ENCODE measurements around the gene TMEM234.

TMEM234 gene

DNA sequence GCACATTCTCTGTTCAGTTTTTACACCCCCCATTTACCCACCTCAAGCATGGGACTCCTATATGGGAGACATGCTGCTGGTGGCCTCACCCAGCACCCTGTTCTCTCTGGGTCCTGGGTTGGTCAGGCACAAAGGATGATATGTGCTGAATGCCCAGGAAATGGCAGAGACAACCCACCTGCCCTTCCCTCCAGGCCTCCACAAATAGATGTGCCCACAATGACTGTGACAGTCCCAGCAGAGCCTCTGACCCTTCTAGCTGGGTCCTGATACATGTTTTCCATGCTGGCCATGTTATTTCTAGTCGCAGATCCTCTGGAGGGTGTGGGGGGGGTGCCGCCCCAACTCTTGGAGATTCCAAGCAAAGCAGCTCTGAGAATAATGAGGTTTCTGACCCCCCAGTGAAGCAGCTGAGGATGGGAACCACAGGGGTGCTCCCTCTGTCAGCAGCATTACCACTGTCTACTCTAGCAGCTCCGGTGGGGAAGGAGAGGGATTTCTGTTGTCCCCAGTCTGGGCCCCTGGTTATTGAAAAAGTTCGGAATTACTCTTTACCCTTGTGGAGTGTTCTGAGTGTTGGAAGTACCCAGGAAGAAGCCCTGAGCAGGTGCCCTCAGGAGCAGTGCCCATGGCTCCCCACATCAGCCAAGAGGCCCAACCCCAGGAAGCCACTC is 23.0 kb downstream of the TMEM234 start:
- no peak for FAIRE-seq

DNA sequence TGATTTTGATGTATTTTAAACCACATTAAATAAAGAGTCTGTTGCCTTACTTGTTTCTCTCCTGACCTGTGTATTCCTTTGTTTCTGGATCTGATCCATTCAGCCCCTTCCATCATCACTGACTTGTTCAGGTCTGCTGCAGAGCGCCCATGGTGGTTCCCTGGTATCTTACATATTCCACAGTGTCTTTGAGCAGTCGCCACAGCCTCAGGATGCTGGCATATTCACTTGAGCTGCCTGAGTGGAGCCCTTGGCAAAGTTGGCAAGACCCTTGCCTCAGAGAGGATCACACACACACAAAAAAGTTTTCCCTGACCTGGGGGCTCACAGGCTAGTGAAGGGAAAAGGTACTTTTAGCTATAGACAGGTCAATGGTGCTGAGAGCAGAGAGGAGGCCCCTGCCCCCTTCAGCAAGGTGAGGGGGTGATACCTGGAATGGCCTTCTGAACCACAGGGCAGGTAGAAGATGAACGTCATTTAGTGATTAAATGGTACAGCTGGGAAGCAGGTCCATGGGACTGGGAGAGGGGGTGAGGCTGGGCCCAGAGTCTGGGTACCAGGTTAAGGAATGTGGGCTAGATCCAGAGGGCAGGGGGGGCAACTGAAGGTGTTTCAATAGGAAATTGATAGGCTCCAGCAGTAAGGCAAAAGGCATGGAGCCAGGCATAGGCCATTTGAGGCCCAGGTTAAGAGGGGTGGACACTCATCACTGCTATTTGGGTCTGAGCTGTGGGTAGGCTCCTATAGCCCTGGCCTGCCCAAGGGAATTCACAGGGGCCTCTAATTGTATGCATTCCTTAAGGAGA is 23.7 kb downstream of the TMEM234 start:
- FAIRE-seq = no peak

DNA sequence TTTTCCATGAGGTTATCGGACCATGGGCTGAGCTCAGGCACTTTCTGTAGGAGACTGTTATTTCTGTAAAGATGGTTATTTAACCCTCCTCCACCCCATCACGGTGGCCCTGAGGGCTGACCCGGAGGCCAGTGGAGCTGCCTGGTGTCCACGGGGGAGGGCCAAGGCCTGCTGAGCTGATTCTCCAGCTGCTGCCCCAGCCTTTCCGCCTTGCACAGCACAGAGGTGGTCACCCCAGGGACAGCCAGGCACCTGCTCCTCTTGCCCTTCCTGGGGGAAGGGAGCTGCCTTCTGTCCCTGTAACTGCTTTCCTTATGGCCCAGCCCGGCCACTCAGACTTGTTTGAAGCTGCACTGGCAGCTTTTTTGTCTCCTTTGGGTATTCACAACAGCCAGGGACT is 24.3 kb downstream of the TMEM234 start:
- no peak for FAIRE-seq

DNA sequence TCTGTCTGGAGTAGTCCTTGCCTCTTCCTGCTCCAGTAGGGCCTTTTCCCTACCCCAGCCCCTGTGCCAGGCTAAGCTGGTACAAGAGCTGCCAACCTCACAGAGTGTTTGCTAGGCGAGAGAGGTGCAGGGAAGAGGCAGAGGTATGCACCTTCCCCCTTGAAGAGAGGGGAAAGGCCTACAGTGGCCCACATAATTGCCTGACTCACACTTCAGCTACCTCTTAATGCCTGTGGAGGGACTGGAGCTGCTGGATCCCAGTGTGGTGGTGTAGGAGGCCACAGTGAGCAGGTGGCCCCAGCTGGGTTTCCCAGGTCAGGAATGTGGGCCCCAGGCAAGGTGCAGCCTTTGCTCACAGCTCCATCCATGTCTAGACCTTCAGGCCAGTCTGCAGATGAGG is 25.1 kb downstream of the TMEM234 start:
- FAIRE-seq = no peak

DNA sequence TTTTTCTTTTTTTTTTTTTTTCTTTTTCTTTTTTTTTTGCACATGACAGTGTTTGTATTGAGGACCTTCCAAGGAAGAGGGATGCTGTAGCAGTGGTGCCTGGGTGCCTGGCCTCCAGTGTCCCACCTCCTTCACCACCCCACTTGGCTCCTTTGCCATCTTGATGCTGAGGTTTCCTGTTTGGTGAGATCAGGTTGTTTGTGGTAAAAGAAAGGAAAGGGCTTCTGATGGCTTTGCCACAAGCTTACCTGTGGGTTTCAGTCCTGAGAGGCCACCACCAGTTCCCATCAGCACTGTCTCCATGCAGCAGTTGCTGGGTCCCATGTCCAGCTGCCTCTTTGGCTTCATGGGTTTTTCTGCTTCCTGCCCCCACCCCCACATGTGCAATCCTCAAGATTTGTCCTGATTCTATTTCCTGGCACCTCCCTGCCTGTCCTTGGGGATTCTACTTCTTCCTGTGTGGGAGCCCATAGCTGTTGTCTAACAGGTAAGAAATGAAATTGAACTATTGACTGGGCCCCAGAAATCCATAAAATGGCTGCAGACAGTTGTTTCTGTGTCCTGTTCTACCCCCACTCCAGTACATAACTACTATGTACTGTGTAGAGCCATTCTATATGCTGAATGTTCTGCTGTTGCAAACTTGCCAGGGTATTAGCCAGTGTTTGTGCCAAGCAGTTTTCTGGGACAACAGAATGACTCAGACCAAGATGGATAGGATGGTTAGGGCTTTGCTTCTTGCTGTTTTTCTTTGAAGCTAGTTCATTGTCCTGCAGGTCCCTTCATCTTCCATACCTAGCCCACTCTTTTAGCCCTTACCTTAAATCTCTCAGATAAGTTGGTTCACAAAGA is 26.0 kb downstream of the TMEM234 start:
- FAIRE-seq = no peak

DNA sequence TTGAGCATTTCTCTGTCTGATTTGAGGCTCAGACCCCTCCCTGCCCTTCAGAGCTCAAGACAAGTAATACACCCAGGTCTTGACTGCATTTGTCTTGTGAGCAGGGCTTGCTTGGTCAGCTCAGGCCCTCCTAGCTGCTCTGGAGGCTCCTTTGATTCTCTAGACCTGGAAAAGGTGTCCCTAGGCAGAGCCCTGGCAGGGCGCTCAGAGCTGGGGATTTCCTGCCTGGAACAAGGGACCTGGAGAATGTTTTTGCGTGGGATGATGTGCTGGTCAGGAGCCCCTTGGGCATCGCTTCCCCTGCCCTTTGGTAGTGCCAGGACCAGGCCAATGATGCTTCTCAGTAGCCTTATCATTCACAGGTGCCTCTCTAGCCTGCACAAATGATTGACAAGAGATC is 26.6 kb downstream of the TMEM234 start:
- FAIRE-seq = no peak

DNA sequence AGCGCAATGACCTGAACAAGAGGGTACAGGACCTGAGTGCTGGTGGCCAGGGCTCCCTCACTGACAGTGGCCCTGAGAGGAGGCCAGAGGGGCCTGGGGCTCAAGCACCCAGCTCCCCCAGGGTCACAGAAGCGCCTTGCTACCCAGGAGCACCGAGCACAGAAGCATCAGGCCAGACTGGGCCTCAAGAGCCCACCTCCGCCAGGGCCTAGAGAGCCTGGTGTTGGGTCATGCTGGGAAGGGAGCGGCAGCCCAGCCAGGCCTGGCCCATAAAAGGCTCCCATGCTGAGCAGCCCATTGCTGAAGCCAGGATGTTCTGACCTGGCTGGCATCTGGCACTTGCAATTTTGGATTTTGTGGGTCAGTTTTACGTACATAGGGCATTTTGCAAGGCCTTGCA is 27.2 kb downstream of the TMEM234 start:
- no peak for FAIRE-seq

DNA sequence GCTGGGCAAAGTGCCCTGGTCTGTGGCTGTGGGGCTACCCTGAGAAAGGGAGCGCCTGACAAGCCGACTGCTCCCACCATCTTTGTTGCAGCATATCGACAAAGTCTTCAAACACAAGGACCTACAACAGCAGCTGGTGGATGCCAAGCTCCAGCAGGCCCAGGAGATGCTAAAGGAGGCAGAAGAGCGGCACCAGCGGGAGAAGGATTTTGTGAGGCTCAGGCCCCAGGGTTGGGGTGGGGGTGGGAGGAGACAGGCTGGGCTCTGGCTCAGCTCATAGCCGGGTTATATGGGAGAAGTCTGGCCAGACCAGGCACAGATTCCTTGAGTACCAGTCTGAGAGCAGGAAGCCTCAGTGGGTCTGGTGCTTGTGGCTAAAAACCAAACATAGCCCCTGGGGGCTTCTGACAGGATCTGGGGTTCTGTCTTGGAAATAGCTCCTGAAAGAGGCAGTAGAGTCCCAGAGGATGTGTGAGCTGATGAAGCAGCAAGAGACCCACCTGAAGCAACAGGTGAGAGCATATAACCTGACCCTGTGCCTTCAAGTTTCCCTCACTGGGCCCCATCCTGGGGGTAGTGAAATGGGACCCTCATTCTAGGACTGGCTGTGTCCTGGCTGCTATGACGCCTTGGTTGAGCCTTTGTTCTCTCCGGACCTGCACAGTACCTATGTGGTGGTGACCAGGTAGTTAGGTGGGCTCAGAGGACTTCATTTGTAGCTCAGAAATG is 29.8 kb downstream of the TMEM234 start:
- no peak for FAIRE-seq

DNA sequence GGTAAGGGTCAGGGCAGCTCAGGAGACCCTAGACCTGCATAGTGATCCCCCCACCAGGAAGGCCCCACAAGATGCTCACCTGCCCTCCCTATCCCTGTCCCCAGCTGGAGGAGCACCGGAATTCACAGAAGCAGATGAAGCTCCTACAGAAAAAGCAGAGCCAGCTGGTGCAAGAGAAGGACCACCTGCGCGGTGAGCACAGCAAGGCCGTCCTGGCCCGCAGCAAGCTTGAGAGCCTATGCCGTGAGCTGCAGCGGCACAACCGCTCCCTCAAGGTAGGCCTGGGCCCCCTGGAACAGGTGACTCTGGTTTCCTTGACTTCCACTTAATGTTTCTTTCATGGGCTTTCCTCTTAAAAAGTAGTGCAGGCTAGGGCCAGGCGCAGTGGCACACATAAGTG is 34.3 kb downstream of the TMEM234 start:
- FAIRE-seq = no peak

DNA sequence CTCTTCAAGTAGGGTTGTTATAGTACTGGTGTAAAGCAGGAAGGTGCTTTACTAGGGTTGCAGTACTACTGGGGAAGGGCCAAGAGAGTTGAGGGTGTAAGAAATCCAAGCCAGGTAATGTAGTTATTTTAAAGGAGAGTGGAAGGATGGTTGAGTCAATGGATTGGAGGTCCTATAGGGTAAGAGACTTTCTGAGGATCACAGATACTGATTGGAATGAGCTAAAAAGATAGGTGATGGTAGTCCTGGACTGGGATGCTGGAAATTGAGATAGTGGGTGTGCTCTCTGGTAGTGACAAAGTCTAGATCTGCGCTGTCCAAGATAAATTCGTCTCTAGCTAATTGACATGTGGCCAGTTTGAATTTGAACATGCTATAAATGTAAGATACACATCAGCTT is 35.7 kb downstream of the TMEM234 start:
- no peak for FAIRE-seq

DNA sequence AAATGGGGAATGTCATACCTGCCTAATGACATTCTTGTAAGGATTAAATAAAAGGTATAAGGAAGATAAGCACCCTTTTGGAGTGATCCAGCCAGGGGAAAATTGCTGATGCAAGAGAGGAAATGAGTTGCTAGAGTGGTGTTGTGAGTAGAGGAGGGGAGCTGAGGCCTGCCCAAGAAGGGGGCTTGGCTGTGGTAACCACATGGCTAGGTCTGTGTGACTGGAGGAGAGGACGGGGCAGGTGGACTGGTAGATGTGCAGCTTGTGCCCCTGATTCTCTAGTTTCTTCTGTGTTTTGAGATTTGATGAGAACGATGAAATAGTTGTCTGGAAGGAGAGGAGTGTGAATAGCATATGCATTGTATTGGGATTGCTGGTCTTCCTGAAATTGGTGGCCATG is 36.1 kb downstream of the TMEM234 start:
- no peak for FAIRE-seq

DNA sequence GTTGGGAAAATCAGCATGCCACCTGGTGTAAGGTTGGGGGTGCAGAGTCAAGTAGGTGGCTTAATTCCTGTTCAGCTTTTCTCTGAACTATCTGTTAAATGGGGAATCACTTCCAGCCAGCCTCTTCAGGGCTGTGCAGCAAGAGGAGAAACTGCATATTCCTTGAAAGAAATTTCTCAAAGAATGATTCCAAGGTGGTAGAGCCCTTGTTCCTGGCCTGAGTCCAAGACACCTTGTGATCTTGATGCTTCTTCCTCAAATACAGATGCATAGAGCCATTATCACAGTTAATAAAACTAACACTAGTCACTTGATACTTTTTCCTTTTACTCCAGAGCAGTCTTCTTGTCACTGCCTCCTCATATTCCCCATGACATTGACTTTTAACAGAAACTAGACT is 37.5 kb downstream of the TMEM234 start:
- FAIRE-seq = no peak

DNA sequence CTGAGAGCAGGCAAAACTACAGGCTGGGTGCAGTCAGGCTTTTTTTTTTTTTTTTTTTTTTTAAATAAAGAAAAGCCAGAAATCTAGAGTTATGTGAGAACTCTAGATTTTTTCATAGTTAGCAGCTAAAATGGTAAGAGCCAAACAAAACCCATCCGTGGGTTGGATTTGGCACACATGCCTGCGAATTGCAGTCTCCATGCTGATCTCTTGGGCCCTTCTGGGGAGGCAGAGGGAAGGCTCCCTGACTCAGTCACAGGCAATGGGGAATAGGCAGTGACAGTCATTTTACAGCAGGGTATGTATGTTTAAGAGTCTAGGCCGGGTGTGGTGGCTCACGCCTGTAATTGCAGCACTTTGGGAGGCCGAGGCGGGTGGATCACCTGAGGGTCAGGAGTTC is 40.1 kb downstream of the TMEM234 start:
- FAIRE-seq = no peak

DNA sequence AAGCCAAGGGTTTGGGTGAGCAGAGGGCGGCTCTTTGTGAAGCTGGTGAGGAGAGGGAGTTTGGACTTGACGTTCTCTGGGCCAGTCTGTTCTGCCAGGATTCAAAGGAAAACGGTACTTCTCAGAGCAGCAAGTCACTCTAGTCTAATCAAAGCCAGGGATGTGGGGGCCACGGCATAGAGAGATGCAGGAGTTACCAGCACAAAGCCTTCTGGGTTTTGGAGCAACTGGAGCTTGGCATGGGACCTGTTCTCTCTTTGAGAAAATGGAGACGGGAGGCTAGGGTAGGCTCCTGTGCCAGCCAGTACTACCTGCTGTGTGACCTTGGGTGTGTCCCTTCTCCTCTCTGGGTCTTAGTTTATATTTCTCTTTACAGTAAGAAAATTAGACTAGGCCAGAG is 40.6 kb downstream of the TMEM234 start:
- FAIRE-seq = no peak

DNA sequence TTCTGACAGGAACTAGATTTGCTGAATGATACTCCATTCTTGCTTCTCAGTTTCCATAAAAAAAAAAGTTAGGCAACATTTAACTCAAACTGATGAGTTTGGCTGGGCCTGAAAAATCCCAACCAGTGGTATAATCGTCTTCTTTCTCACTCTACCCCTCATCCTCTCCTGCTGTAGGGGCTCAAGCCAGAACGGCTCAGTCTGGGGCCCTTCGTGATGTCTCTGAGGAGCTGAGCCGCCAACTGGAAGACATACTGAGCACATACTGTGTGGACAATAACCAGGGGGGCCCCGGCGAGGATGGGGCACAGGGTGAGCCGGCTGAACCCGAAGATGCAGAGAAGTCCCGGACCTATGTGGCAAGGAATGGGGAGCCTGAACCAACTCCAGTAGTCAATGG is 41.1 kb downstream of the TMEM234 start:
- no peak for FAIRE-seq

DNA sequence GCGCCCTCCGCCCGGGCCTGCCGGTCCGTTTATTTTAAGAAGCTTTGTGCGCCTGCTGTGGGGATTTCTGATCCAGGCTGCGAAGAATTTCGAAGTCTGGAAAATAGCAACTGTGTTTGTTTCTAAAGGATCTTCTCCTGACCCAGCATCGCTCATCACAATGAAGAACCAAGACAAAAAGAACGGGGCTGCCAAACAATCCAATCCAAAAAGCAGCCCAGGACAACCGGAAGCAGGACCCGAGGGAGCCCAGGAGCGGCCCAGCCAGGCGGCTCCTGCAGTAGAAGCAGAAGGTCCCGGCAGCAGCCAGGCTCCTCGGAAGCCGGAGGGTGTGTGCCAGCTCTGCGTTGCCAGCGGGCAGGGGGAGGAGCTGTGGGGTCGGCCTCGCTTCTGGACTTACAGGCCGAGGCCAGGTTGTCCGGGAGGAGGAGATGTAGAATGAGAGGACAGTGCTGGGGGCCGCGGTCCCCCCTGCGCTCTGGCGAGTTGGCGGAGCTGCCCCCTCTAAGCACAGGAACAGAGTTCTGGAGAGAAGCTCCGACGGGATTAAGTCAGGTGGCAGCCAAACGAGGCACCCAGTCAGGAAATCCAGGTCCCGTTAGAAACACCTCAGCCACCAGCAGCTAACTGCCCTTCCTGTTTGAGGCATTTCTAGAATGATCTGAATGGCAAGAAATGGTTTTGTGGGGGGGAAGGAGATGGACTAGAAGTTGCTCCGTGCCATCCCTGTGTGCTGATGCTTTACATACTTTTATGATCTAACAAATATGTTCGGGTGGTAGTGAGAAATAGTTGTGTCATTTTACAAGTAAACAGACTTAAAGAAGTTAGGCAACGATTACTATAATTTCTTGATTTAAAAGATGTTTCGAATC is 41.7 kb downstream of the TMEM234 start:
- no peak for FAIRE-seq

DNA sequence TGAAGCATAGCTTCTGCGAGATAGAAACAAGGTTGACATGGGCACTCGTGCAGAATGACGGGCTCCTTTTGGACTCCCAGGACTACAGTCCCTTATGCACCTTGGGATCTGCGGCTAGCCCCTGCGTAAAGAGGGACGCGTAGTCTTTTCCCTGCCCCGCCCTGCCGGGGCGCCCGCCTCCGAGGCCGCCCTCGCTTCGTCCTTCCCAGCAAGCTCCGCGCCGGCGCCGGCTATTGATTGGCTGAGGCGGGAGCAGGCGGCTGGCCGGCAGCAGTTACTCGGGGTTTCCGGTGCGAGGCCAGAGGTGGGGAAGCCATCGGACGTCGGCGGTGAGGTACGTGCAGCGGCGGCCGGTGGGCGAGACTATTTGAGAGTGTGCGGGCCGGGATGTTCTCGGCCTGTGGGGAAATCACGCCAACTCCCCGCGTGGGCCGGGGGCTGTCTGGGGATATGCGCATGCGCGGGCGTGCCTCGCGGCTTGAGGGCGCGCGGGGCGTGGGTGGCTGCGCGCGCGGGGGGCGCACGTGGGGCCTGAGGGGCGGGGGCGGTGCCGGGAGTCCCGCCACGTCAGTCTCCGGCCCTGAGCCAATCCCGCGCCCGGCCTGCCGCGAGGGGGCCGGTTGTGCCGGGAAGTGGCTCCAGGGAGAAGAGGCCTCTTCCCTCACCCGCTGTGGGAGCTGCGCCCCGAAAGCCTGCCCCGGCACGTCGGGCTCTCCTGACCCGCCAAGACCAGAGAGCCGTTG is 42.5 kb downstream of the TMEM234 start, which contains the start of gene TXLNA:
TSS of gene TXLNA (plus strand) at position 233 of the 743 bp plus-strand sequence. CDS start 671 bp downstream, outside the sequence.
- no peak for FAIRE-seq

DNA sequence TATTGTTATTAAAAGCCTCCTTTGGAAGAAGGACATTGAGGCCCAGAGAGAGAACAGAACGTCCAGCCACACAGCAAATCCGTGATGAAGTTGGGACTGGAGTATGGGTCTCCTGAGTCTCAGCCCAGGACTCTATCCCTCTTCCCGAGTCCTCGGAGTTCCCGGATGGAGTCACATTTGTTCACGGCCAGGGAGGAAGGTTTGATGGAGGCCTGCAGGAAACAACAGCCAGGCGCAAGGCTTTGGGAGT is 43.0 kb downstream of the TMEM234 start:
- FAIRE-seq = no peak

DNA sequence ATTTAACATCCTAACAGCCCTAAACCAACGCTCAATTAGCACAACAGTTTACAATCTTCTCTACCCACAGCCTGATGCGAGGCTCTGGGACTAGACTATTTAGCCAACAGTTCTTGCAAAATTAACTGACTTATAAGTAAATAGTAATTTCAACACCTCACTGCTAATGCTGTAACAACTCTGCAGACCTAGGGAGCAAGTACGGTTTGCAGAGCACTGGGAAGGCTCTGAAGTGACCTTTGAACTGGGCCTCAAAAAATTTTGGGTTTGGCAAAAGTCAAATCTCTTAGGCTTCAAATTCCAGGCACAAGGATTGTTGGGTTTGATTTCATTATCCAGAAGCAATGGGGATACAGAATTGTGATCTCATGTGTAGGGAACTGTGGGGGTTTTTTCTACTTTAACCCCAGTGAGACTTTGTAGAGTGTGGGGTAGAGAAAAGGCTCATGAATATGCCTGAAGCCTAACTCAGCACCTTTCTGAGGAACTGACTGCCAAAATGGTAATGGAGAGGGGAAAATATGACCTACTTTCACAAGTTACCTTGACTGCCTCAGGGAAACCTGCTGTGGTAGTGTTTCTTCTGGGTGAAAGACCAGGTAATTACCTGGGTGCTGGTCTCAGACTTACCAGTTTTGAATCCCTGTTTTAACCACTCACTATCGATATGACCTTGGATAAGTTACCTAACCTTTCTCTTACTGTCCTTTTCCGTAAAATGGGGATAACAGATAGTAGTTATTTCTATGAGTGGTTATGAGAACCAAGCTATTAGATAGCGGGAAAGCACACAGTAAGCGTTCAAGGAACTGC is 43.6 kb downstream of the TMEM234 start:
- no peak for FAIRE-seq

DNA sequence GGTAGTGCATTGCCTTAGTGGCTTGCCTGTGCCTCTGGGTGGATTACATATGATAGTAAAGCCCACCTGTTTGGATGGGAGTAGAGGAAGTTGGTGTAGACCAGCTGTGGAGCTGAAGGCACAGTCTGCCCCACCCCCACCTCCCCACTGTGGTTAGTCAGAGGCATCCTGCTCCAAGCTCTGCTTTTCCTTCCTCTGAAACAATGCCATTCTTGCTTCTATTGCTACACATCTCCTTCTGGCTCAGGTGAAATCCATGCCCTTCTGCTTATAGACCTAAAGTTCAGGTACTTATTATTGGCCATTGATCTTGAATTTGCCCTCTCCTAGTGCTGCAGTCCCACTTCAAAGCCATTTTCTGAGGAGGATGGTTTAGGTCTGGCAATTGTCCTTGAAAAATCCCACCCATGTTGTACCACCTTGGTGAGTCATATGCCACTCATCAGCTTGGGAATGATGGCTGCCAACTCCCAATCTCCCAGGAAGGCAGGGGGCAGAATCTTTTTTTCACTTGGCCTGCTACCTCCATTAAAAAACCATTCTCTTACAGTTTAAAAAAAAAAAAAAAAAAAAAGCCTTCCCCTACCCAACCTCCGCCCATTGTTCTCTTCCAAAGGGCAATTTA is 49.4 kb downstream of the TMEM234 start:
- no peak for FAIRE-seq

Measured in colon (tissue), 2 donors.